22Rv1 (cell line): ENCODE data around the gene MERTK.

Experiments used
- CTCF ChIP-seq: fragments of 450-650 bp; IDR thresholded peaks from 2 replicates; pipeline ENCODE4 v1.5.1; 2017; ENCODE audit warnings: mild to moderate bottlenecking
- ZFX ChIP-seq: fragments of 450-650 bp; IDR thresholded peaks from 2 replicates; pipeline ENCODE4 v1.6.1; 2017; ENCODE audit warnings: antibody characterized with exemption, borderline replicate concordance

- TF ChIP-seq CTCF (no peak), ZFX (no peak)
Observed at GRCh38 chr2:111970453-111970852, 72.0 kb downstream of the MERTK start.
